HG03095 (cell line): ENCODE data around the gene ARPC5L.
"Not testable (repeated sequence)": the region's sequence is repeated elsewhere in the genome, so short reads cannot be mapped to it uniquely, and the experiment has no call there.

ENCODE experiments used
- ATAC-seq: cut with Tn5 transposase; IDR thresholded peaks from one replicate; pipeline ENCODE4 v1.9.1; 2021; ENCODE audit warnings: moderate library complexity; ENCODE audit not compliant: unreplicated experiment

Gene ARPC5L

GRCh38 chr9:124887832-124888231 lies 25.9 kb downstream of the ARPC5L start:
- no peak for ATAC-seq

- ATAC-seq = no peak
Observed at GRCh38 chr9:124889006-124889405, 27.1 kb downstream of the ARPC5L start.

- no peak for ATAC-seq
Observed at GRCh38 chr9:124890179-124890578, 28.2 kb downstream of the ARPC5L start.

DNA sequence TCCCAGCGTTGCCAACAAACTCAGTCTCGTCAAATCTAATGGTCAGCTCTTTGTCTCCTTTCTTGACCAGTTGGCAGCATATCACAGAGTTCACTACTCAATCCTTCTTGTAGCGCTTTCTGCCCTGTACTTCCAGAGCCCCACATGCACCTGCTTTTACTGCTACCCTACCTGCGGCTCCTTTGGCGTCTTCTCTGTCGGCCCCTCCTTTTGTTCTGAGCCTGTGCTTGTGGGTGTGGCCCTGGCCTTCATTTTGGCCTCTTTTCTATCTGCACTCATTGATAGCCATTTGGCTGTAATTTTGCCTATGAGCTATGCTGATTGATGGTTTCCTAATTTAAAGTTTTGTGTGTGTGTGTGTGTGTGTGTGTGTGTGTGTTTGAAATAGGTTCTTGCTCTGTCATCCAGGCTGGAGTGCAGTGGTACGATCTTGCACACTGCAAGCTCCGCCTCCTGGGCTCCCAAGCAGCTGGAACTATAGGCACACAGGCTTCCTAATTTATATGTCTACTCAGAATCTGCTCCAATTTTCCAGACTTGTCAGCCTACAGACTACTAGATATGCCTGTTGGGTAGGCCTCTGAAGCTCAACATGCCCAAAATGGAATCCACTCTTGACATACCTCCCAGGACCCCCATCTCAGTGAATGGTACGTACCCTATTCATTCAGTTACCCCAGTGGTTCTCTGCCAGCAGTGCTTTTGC lies 32.3 kb downstream of the ARPC5L start:
- no peak for ATAC-seq

GRCh38 chr9:124894741-124895170 lies 32.8 kb downstream of the ARPC5L start:
- no peak for ATAC-seq

DNA sequence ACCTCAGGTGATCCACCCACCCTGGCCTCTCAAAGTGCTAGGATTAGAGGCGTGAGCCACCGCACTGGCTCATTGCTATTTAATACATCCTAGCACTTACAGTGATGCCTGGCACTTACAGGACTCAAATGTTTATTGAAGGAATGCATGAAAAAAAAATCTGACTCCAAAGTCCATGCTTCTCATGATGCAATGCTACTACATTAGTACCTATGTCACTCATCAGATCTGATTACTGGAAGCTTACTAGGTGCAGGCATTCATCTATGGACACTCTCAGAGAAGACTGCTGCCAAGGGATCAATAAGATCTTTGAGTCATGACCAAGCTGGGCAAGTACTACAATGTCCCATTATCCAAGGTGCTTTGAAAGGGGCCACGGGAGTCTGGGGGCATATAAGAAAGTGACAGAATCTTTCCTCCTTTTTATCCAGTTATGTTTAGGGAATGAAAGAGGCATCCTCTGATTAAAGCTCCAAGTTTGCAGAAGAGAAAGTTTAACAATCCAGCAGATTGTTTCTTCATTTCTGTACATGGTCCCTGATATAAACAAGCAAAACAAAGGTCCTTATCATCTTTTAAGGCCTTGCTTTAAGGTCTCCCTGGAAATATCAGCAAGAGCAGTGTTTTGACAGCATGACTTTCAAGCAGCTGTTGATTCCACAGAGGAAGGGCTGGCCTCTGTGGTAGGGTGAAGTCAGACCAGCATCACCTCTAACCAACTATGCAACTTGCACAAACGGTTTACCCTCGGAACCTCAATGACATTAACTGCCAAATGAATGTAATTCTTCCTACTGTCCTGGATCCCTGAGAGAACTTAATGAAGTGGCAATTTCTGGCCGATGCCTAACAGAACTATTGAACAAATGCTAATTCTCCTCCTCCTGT lies 35.9 kb downstream of the ARPC5L start:
- ATAC-seq = no peak

GRCh38 chr9:124899845-124900244 lies 37.9 kb downstream of the ARPC5L start:
- no peak for ATAC-seq

- ATAC-seq = no peak
Observed at GRCh38 chr9:124906966-124907365, 45.0 kb downstream of the ARPC5L start.

DNA sequence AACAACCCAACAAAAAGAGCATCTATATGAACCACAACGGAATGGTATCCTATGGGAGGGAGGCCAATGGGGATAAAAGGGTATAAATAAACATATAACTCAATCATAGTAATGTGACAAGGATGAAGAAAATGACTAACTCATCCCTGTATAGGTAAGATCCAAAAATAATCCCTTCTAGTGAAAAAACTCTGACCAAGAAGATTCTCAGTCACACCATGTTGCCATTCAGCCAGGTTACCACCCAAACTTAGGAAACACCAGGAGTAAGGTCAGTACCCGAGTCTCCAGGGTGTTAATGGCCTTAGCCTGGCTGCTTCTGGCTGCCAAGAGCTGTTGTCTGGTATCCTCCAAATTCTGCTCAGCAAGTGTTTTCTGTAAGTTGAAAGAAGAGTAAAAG lies 46.2 kb downstream of the ARPC5L start:
- ATAC-seq = no peak

DNA sequence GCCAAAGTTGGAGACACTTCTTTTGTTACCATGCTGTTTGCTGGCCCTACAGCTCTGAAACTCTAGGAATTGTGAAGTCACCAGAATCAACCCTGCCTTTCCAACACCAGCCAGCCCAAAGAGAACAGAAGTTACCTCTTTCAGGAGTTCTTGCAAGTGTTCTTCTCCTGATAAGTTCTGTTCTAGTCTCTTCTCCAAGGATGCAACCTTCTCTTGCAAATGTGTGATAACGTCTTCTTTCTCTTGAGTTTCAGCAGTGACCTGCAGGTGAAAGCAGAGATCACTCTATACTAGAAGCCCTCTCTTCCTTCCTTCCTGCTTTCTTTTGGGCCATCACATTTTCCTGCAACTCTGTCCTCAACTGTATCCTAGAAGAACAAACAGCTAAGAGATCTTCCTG lies 49.8 kb downstream of the ARPC5L start:
- no peak for ATAC-seq

GRCh38 chr9:124913378-124913777 lies 51.4 kb downstream of the ARPC5L start:
- ATAC-seq = no peak

DNA sequence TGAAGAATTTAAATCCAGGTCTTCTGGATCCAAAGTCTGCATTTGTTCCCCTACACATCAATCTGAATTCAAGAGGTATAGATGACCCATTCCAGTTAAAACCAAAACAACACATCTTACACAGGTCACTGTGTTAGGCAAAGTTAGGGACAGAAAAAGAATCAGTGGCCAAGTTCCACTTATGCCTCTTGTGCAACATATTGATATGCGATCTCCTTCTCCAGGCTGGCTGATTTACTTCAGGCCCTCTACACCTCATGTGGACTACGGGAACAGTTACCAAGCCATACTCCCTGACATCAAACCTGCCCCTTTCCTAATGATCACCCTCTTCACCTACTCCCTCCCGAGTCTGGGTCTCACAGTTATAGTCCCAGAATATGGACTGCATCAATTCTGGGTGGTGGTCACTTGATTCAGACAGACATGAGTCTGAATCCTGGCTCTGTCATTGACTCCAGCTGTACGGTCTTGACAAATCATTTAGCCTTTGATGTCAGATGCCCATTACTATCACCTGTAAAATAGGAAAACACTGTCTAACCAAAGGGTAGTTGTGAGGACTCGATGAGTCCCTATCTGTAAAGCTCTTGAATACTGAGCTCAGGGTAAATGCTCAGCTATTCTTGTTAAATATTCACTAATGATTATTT lies 52.9 kb downstream of the ARPC5L start:
- no peak for ATAC-seq

- not testable (repeated sequence) for ATAC-seq
Observed at GRCh38 chr9:124920394-124920793, 58.5 kb downstream of the ARPC5L start.
